Adrenal gland (tissue), 5 donors: ENCODE measurements around the gene CAD.

Experiments used
- POLR2A ChIP-seq, 2 donors: fragments of 450-650 bp; IDR thresholded peaks; one replicate each; pipeline ENCODE4 v1.6.1; 2017; ENCODE audit warnings: antibody characterized with exemption in 2 of 2, mild to moderate bottlenecking in 2 of 2, moderate library complexity in 1 of 2
- TF ChIP-seq, protein P1 (sequence below), 6 experiments: fragments of 450-650 bp in 4 of 6; fragments of 200-600 bp in 2 of 6; sonication (generic) in 1 of 6; IDR thresholded peaks; 1 replicate in 5 of 6; 2 replicates in 1 of 6; pipeline versions ENCODE4 v1.5.1 to v1.8.0; 2016 to 2021; ENCODE audit warnings: antibody characterized with exemption in 6 of 6, mild to moderate bottlenecking in 2 of 6, moderate library complexity in 1 of 6
- donor health status: DM: no; HTN: no; CAD: no.

- TF ChIP-seq, protein P1, sequence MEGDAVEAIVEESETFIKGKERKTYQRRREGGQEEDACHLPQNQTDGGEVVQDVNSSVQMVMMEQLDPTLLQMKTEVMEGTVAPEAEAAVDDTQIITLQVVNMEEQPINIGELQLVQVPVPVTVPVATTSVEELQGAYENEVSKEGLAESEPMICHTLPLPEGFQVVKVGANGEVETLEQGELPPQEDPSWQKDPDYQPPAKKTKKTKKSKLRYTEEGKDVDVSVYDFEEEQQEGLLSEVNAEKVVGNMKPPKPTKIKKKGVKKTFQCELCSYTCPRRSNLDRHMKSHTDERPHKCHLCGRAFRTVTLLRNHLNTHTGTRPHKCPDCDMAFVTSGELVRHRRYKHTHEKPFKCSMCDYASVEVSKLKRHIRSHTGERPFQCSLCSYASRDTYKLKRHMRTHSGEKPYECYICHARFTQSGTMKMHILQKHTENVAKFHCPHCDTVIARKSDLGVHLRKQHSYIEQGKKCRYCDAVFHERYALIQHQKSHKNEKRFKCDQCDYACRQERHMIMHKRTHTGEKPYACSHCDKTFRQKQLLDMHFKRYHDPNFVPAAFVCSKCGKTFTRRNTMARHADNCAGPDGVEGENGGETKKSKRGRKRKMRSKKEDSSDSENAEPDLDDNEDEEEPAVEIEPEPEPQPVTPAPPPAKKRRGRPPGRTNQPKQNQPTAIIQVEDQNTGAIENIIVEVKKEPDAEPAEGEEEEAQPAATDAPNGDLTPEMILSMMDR (IDR thresholded peaks at IDR 0.05) = no peak
- TF ChIP-seq POLR2A (IDR thresholded peaks at IDR 0.05) = no peak
Observed at GRCh38 chr2:27179344-27180000, 37.7 kb upstream of the CAD start.
